ENCODE results near the gene SARDH.

GRCh38 chr9:133750982-133751649 is 13.0 kb upstream of the SARDH start:
- TF ChIP-seq POLR2A (IDR thresholded peaks at IDR 0.05): no peak
- TF ChIP-seq, protein P1, sequence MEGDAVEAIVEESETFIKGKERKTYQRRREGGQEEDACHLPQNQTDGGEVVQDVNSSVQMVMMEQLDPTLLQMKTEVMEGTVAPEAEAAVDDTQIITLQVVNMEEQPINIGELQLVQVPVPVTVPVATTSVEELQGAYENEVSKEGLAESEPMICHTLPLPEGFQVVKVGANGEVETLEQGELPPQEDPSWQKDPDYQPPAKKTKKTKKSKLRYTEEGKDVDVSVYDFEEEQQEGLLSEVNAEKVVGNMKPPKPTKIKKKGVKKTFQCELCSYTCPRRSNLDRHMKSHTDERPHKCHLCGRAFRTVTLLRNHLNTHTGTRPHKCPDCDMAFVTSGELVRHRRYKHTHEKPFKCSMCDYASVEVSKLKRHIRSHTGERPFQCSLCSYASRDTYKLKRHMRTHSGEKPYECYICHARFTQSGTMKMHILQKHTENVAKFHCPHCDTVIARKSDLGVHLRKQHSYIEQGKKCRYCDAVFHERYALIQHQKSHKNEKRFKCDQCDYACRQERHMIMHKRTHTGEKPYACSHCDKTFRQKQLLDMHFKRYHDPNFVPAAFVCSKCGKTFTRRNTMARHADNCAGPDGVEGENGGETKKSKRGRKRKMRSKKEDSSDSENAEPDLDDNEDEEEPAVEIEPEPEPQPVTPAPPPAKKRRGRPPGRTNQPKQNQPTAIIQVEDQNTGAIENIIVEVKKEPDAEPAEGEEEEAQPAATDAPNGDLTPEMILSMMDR (IDR thresholded peaks at IDR 0.05): no peak

All from heart left ventricle (tissue), 13 donors.